ENCODE results near the gene RNF182. TPM values are rescaled to one million over a fixed set of nuclear protein-coding genes. Genes with fewer than 3 reads are reported as not detected.

RNF182 gene
- polyA plus RNA-seq, 1 of the 3 experiments (the other 2 are of a cell fraction) = 8.0 TPM

DNA sequence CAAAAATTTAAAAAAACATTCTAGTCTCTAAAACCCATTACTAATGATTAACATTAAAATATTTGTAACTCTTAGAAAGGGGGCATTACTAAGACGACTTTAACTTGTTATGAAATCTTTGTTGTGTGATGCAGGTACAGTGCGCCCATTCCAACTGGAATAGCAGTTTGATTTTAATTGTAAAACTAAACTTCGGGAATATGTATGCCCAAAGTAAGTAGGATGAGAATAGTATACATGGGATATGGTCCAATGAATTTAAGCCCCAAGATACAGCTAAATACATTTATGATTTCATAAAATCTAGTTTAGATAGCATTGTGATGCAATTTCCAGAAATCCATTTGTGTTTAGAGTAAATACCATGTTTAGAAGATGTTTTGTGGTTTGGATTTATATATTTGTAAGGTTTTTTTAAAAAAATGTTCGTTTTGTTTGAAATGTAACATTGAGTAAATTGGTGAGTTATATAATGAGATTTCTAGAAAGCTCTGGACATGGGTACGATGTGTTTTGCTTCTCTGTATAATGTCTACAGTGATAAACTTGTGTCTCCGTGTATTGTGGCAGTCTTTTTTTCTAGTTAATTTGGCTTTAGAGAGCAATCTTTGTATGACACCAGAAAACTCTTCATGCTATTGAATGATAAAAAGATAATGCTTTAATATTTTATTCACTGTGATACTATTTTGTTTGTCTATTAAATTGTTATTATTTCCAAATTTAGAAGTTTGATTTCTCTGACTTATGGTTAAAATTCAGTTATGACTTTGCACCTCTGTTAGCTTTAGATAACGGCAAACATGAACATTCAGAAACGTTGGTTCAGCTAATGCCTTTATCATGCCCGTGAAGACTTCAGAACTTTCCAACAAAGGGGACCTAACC, 54.8 kb downstream of the RNF182 start:
- no peaks in the 10 kb centered on the region for H3K27me3 ChIP-seq (ENCODE audit: insufficient read depth)
- CTCF ChIA-PET = interaction anchor here (1.0 to 1.5 kb wide), 2 partner anchors 10 to 12 kb away, joined by 3 to 6 read pairs; no protein-coding TSS in a partner anchor
- POLR2A ChIA-PET = no interaction called here
- H3K79me2 ChIP-seq (ENCODE audit: insufficient read depth) = no peaks in the 10 kb centered on the region
- no peak overlapping the region for H3K27ac ChIP-seq (ENCODE audit: low read depth in 2 of 2, low read length in 1 of 2)
- H3K9me3 ChIP-seq = no peaks in the 10 kb centered on the region
- no peaks in the 10 kb centered on the region for H3F3A ChIP-seq (replicated peaks; ENCODE audit: insufficient read depth)
- peaks cover 0 to 6% of the 10 kb centered on the region in 2 experiments; a peak in 2 of 4 replicates for H3K4me1 ChIP-seq (ENCODE audit: control insufficient read depth in 1 of 2, insufficient read depth in 2 of 2, low read depth in 1 of 2, low read length in 1 of 2)
- H3K4me2 ChIP-seq = no peak overlapping the region
- peaks cover 0 to 5% of the 10 kb centered on the region in 2 experiments for H3K36me3 ChIP-seq (replicated peaks in 1 of 2; ENCODE audit: control insufficient read depth in 1 of 2, insufficient read depth in 2 of 2, low read length in 1 of 2)
- H2AFZ ChIP-seq (ENCODE audit: low read depth) = no peak overlapping the region
- H3K9me2 ChIP-seq = no peaks in the 10 kb centered on the region
- H3K9ac ChIP-seq = no peak overlapping the region
- DNase-seq = no peak
- no peaks in the 10 kb centered on the region for H4K20me1 ChIP-seq (ENCODE audit: insufficient read depth)
- no peak overlapping the region for H3K4me3 ChIP-seq (ENCODE audit: low read depth in 2 of 2, low read length in 1 of 2)
- no peak for TF ChIP-seq SMC3 (IDR thresholded peaks at IDR 0.05; ENCODE audit: low read depth, low read length)
- TF ChIP-seq, protein P1, sequence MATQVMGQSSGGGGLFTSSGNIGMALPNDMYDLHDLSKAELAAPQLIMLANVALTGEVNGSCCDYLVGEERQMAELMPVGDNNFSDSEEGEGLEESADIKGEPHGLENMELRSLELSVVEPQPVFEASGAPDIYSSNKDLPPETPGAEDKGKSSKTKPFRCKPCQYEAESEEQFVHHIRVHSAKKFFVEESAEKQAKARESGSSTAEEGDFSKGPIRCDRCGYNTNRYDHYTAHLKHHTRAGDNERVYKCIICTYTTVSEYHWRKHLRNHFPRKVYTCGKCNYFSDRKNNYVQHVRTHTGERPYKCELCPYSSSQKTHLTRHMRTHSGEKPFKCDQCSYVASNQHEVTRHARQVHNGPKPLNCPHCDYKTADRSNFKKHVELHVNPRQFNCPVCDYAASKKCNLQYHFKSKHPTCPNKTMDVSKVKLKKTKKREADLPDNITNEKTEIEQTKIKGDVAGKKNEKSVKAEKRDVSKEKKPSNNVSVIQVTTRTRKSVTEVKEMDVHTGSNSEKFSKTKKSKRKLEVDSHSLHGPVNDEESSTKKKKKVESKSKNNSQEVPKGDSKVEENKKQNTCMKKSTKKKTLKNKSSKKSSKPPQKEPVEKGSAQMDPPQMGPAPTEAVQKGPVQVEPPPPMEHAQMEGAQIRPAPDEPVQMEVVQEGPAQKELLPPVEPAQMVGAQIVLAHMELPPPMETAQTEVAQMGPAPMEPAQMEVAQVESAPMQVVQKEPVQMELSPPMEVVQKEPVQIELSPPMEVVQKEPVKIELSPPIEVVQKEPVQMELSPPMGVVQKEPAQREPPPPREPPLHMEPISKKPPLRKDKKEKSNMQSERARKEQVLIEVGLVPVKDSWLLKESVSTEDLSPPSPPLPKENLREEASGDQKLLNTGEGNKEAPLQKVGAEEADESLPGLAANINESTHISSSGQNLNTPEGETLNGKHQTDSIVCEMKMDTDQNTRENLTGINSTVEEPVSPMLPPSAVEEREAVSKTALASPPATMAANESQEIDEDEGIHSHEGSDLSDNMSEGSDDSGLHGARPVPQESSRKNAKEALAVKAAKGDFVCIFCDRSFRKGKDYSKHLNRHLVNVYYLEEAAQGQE (IDR thresholded peaks at IDR 0.05; ENCODE audit: low read depth, low read length) = no peak
- no peak for TF ChIP-seq FOXJ3 (CRISPR knock-in tag; IDR thresholded peaks at IDR 0.05)
- 91% methylated on average over 9 of the region's 9 CpGs for WGBS (ENCODE audit: low lambda C conversion rate)

DNA sequence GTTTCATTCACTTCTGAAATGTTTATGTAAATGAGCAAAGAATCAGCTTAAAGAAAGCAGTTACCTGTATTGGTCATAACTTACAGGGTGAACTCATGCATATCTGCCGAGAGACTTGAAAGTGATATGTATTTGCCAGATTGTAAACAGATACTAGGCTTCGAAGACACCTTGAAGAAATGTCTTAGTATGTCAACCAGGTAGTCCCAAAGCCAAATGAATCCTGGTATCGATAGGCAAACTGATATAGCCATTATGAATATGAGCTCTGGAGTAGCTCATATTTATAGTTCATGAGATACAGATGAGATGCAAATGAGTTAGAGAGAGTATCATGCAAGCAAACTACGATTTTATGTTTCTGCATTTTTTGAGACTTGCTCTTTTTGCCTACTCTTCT, 55.8 kb downstream of the RNF182 start:
- Histone ChIP-seq H3K36me3 (replicated peaks in 1 of 2; ENCODE audit: control insufficient read depth in 1 of 2, insufficient read depth in 2 of 2, low read length in 1 of 2) (peaks cover 0 to 5% of the 10 kb centered on the region in 2 experiments), H3K27ac (ENCODE audit: low read depth in 2 of 2, low read length in 1 of 2) (no peak overlapping the region), H3K79me2 (ENCODE audit: insufficient read depth) (no peaks in the 10 kb centered on the region), H3K9me3 (no peaks in the 10 kb centered on the region), H3K9ac (no peak overlapping the region), H4K20me1 (ENCODE audit: insufficient read depth) (no peaks in the 10 kb centered on the region), H3K9me2 (no peaks in the 10 kb centered on the region), H2AFZ (ENCODE audit: low read depth) (no peak overlapping the region), H3K27me3 (ENCODE audit: insufficient read depth) (no peaks in the 10 kb centered on the region), H3K4me1 (ENCODE audit: control insufficient read depth in 1 of 2, insufficient read depth in 2 of 2, low read depth in 1 of 2, low read length in 1 of 2) (peaks cover 0 to 13% of the 10 kb centered on the region in 2 experiments; a peak in 2 of 4 replicates), H3F3A (replicated peaks; ENCODE audit: insufficient read depth) (no peaks in the 10 kb centered on the region), H3K4me3 (ENCODE audit: low read depth in 2 of 2, low read length in 1 of 2) (no peak overlapping the region), H3K4me2 (no peak overlapping the region)
- no peak for DNase-seq
- 77% methylated on average over 4 of the region's 4 CpGs for WGBS (ENCODE audit: low lambda C conversion rate)
- TF ChIP-seq RCOR1 (IDR thresholded peaks at IDR 0.05; ENCODE audit: low read length) (no peak), NFIC (IDR thresholded peaks at IDR 0.05; ENCODE audit: borderline replicate concordance) (no peak), SMC3 (IDR thresholded peaks at IDR 0.05; ENCODE audit: low read depth, low read length) (no peak), RXRA (IDR thresholded peaks at IDR 0.05; ENCODE audit: borderline replicate concordance, low read depth) (no peak), SIN3A (IDR thresholded peaks at IDR 0.05; ENCODE audit: borderline replicate concordance, low read depth, low read length) (no peak), POLR2AphosphoS5 (IDR thresholded peaks at IDR 0.05; ENCODE audit: low read depth, low read length) (no peak), EP300 (IDR thresholded peaks at IDR 0.05; ENCODE audit: borderline replicate concordance in 1 of 2, low read depth in 1 of 2, low read length in 1 of 2) (no peak), FOXJ3 (CRISPR knock-in tag; IDR thresholded peaks at IDR 0.05) (no peak), MXI1 (IDR thresholded peaks at IDR 0.05; ENCODE audit: low read depth, low read length) (no peak), TEAD4 (IDR thresholded peaks at IDR 0.05; ENCODE audit: borderline replicate concordance, insufficient read depth) (no peak), RAD21 (IDR thresholded peaks at IDR 0.05; ENCODE audit: low read length) (no peak), GABPA (IDR thresholded peaks at IDR 0.05; ENCODE audit: low read depth) (no peak)
- TF ChIP-seq, protein P2, sequence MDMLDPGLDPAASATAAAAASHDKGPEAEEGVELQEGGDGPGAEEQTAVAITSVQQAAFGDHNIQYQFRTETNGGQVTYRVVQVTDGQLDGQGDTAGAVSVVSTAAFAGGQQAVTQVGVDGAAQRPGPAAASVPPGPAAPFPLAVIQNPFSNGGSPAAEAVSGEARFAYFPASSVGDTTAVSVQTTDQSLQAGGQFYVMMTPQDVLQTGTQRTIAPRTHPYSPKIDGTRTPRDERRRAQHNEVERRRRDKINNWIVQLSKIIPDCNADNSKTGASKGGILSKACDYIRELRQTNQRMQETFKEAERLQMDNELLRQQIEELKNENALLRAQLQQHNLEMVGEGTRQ (IDR thresholded peaks at IDR 0.05; ENCODE audit: borderline replicate concordance, low read depth, low read length) = no peak
- TF ChIP-seq, protein P3, sequence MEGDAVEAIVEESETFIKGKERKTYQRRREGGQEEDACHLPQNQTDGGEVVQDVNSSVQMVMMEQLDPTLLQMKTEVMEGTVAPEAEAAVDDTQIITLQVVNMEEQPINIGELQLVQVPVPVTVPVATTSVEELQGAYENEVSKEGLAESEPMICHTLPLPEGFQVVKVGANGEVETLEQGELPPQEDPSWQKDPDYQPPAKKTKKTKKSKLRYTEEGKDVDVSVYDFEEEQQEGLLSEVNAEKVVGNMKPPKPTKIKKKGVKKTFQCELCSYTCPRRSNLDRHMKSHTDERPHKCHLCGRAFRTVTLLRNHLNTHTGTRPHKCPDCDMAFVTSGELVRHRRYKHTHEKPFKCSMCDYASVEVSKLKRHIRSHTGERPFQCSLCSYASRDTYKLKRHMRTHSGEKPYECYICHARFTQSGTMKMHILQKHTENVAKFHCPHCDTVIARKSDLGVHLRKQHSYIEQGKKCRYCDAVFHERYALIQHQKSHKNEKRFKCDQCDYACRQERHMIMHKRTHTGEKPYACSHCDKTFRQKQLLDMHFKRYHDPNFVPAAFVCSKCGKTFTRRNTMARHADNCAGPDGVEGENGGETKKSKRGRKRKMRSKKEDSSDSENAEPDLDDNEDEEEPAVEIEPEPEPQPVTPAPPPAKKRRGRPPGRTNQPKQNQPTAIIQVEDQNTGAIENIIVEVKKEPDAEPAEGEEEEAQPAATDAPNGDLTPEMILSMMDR (IDR thresholded peaks at IDR 0.05) = no peak
- TF ChIP-seq, protein P4, sequence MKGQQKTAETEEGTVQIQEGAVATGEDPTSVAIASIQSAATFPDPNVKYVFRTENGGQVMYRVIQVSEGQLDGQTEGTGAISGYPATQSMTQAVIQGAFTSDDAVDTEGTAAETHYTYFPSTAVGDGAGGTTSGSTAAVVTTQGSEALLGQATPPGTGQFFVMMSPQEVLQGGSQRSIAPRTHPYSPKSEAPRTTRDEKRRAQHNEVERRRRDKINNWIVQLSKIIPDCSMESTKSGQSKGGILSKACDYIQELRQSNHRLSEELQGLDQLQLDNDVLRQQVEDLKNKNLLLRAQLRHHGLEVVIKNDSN (IDR thresholded peaks at IDR 0.05; ENCODE audit: borderline replicate concordance, low read depth) = no peak
- TF ChIP-seq, protein P5, sequence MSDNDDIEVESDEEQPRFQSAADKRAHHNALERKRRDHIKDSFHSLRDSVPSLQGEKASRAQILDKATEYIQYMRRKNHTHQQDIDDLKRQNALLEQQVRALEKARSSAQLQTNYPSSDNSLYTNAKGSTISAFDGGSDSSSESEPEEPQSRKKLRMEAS (IDR thresholded peaks at IDR 0.05; ENCODE audit: low read depth) = no peak
- ChIA-PET POLR2A (no interaction called here), CTCF (interaction anchor here (1.5 kb wide), 1 partner anchor 11 kb away, joined by 6 read pairs; no protein-coding TSS in a partner anchor)
